ENCODE data around the gene LRP8.

LRP8 gene

GRCh38 chr1:53305650-53306049 lies 22.2 kb downstream of the LRP8 start:
- DNase-seq (ENCODE audit: low read depth, low spot score): no peak

DNA sequence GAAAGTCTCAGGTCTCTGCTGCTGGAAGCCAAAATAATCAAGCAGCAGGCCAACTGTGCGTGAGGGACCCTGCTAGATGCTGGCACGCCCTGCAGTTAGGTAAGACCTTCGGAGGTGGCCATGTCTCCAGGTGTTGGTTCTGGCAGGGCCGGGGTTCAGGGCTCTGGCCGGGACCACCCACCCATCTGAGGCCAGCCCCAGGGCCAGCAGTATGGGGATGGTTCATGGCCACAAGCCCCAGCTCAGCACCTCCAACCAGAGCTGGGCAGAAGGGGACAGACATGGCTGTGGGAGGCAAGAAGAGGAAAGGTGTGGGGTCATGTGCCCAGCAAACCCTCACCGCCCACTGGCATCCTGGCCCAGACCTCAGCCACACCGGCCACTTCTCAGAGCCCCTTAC lies 23.3 kb downstream of the LRP8 start:
- DNase-seq (ENCODE audit: low read depth, low spot score): no peak

- no peak for DNase-seq (ENCODE audit: low read depth, low spot score)
Measured at GRCh38 chr1:53303726-53304515, 23.9 kb downstream of the LRP8 start.

DNA sequence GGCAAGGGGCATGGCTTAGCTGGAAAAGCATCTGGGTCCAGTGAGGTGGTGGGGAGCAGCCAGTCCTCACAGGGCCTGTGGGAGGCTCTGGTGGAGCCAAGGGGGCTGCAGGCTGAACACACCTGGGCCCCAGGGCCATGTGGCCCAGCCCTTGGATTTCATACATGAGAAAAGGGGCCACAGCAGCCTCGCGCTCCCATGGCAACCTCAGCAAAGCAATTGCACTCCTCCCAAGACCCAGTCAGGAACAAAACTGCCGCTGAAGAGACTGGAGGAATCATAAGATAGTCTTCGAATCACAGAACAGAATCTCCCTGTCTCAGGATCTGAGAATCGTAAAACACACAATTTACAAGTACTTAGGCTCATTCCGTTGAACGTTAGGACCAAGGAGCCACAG lies 24.6 kb downstream of the LRP8 start:
- no peak for DNase-seq (ENCODE audit: low read depth, low spot score)

DNA sequence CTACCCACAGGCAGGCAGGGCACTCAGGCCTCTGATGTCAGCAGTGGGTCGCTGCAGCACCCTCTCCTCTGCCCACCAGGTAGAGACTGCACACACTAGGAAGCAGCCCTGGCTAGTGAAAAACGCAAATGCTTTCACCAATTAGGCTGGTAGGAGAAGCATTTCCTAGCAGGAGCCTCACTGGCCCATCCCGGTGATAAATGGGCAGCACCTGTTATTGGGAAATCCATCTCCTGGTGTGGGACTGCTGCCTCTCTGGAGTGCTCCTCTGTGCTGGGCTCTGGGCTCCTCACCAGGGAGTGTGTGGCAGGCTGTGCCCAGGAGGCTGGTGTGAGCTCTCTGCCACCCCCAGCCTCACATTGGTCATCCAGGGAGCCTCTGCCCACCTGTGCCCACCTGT lies 28.6 kb downstream of the LRP8 start:
- no peak for DNase-seq (ENCODE audit: low read depth, low spot score)

DNA sequence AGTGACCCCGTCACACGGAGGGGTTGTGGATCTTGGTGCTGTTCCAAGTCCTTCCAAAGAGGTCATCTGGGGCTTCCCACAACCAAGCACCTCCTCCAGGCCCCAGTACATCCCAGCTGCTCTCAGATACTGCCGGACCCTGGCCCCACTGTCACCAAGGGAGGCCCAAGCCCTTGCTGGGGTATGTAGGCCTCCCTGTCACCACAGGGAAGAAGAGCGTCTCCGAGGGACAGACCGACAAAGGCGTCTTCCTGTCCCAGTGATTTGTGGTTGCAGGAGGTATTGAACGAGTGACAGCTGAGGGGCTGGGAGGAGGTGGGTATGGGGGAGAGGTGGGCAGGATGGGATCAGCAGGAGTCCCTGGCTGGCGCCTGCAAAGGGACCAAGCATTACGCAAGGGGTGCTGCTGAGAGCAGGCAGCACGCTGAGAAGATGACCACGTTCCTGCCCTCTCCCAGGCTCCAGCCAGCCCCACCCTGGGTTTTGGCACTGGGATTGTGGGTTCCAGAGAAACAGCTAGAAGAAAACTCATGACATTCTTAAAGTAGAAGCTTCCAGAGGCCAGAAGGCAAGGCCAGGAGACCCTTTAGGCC lies 29.7 kb downstream of the LRP8 start:
- DNase-seq (ENCODE audit: low read depth, low spot score): no peak

GRCh38 chr1:53297195-53297594 lies 30.7 kb downstream of the LRP8 start:
- DNase-seq (ENCODE audit: low read depth, low spot score): no peak

DNA sequence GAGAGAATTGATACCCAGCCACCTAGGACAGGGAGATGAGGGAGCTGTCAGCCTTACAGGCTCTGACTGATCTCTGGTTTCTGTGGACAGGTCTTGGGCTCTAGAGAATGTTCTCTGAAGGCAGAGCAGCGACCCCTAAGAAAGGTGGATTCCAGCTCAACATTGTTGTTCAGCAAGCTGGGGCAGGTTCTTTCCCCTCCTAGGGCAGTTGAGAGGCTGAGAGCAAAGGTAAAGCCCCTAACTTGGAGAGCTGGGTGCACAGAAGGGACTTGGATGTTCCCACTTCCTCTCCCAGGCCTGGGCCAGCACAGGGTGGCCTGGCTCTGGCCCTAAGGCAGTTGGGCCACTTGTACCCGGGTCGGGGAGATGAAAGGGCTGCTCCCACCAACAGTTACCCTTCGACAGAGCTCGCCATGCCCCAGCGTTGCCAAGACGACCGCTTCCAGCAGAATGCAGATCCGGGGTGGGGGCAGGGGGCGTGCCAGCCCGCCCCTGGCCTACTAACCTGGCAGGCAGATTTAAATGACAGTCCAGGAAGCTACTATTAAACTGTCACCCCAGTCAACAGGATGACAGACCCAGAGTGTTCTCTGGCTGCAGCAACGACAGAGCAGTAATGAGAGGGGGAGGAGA lies 31.6 kb downstream of the LRP8 start:
- DNase-seq (ENCODE audit: low read depth, low spot score): no peak

DNA sequence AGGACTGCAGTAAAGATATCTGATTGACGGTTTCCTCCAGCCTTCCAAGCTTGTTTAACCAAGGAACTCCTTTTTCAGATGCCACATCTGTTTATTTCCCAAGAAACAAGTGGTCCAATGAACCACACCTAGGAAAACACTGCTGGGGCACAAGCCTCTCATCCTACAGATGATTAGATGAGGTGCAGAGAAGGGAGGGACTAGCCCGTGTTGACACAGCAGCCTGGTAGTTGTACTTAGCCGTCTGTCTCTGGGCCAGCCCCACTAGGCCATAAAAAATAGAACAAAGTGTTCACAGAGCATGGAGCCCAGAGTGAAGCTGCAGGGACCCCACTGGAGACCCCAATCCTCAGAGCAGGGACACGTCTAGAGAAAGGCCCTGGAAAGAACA lies 32.1 kb downstream of the LRP8 start:
- DNase-seq (ENCODE audit: low read depth, low spot score): no peak

DNA sequence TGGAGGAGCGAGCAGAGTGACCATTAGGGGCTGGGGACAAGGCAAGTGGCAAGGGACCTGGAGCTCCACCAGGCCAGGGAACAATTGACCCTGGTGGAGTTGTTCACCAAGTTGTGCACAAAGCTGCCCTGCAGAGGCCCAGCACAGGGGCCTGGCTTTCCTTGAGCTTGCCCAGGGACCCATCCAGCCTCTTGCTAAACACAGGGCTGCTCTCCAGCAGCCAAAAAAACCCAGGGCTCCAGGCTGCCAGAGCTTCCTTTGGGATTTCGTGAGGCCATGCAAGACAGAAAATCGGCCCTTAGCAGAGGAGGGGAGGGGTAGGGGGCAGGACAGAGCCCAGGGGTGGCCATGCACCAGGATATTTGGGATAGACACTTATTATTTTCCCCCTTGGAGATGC lies 32.6 kb downstream of the LRP8 start:
- DNase-seq (ENCODE audit: low read depth, low spot score): no peak

DNA sequence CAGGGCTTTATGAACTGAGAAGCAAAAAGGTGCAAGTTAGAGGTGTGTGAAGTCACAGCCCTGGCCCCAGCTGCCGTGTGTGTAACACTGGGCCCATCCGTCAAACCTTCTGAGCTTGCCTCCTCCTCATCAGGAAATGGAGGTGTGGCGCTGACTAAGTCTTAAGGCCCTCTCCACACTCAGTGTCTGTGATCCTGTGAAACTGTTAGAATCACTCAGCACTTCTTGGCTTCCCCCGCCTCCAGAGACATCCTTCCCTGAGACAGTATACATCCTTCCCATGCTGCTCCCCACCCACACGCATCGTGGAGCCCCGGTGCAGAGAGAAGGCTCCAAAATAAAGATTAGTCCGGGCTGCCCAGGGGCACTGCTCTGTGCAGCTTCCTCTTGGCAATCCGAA lies 33.3 kb downstream of the LRP8 start:
- DNase-seq (ENCODE audit: low read depth, low spot score): peak; percentile 31

DNA sequence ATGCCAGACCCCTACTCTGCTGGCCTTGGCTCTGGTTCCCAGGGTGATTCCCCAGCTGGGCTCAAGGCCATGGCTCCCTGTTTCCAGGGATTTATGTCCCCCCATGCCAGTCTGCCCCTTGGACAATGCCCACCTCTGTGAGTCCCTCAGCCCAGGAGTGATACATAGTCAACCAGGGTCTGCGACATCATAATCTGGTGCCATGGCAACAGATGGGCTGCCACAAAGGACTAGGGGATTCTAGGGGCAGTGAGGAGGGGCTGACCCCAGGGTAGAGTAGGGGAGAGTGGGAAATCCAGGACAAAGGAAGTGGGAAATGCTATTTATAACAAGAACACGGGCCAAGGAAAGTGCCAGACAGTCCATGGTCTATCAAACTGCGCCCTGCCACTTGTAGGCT lies 33.8 kb downstream of the LRP8 start:
- no peak for DNase-seq (ENCODE audit: low read depth, low spot score)

DNA sequence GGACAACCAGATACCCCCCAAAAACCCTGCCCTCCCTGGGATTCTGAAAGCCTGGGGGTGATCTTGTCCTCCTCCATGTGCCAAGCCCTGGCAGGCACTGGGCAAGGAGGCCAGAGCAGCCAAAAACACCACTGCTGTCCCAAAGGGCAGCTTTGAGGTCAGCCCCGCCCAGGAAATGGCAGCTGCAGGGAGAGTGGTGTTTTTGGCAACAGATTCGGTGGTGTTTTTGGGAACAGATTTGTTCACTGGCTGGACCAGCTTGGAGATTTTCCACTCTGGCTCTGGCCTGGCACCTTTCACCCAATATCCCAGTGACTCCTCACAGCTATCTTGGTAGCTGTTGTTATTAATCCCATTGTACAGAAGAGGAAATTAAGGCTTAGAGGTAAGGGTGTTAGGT lies 34.7 kb downstream of the LRP8 start:
- DNase-seq (ENCODE audit: low read depth, low spot score): no peak

GRCh38 chr1:53292690-53293089 lies 35.2 kb downstream of the LRP8 start:
- no peak for DNase-seq (ENCODE audit: low read depth, low spot score)

GRCh38 chr1:53291574-53291973 lies 36.3 kb downstream of the LRP8 start:
- no peak for DNase-seq (ENCODE audit: low read depth, low spot score)

- no peak for DNase-seq (ENCODE audit: low read depth, low spot score)
Measured at GRCh38 chr1:53288790-53289429, 39.0 kb downstream of the LRP8 start.

DNA sequence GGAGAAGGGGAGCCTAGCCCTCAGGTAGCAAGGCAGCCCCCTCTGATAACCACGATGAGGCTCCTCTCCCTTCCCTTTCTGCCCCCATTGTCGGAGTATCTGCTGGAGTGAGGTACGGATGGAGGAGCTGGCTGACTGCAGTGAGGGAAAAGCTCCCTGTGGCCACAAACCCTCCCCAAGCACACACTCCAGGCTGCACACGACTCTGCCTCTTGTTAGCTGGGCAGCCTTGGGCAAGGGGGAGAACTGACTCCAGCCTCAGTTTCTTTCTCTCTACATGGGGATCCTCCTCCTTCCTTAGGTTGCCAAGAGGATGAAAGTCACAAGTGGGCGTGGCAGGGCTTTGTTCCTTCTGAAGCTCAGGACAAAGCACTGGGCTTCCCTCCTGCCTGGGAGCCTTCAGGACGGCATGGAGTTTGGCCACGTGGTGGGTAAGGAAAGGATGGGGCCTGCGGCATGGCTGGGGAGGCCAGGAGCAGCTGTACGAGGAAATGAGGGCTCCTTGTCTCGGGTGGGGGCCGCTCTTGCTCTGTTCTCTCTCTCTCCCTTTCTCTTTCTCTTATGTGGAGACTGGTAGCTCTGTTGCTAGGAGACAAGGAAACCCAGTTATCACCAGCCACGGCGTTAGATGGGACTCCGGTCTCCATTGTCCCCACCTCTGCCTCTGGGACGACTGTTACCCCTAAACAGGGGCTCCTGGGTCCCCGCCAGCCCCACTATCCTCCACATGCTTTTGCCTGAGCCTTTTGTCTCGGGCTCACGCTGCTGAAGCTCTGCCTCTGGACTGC lies 39.7 kb downstream of the LRP8 start:
- no peak for DNase-seq (ENCODE audit: low read depth, low spot score)

DNA sequence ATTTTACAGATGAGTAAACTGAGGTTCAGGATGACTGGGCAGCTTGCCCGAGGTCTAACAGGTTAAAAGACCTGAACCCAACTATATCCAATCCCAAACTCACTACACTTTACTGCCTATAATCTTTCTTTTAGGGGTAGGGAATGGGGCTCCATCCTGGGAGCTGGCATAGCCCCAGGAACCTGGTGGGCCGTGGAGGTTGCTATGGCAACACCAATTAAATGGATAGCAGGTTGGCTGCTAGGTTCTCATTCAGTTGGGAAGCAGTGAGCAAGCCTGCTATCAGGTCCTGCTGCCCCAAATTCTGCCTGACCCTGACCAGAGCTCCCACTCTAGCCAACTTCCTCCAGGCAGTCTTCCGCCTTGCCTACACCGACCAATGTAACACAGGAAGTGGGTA lies 40.9 kb downstream of the LRP8 start:
- no peak for DNase-seq (ENCODE audit: low read depth, low spot score)

DNA sequence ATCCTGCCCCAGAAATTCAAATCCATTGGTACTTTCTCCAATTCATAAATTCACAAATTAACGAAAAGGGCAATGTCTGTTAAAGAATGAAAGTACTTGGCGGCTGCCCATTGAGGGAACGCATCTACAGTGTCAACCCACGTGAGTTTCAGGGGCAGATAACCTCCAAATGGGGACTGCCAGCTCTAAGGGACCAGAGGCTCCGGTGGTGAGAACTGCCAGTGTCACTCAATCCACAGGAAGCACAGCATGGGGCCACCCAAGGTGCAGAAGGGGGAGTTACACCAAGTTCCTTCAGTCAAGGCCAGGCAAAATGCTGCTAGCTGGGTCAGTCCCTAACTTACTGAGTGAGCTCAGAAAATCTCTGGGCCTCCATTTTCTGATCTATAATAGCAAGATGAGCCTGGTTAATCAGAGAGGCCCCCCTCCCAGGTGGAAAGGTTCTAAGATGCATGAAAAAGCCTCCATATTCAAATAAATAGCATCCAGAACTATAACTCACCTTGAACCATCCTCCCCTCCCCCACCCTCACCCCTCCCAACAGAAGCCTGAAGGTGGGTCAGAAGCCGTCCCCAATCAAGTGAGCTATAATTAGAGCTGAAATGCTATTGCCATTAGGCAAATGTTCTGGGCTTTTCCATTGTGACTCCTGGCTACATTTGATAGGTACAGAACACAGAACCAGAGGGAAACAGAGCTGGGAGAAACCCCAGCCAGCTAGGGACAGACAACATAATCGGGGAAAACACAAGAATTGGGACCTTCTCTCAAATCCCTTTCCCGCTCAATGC lies 41.7 kb downstream of the LRP8 start:
- DNase-seq (ENCODE audit: low read depth, low spot score): no peak

DNA sequence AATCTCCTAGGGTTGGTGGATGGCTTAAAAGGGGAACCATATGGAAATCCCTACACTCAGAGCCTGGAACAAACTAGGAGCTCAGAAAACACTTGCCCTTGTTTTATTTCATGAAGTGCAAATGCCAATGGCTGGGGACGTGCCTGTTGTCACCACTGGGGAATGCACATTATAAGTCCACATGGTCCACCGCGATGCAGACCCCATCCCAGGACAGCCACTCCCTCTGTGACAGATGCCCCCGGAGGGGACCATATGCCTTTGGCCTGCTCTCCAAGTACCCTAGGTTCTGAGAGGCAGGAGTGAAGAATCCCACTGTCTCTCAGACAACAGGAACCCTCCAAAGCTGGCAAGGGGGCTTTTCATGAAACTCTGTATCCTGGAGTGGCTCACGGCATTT lies 42.3 kb downstream of the LRP8 start:
- no peak for DNase-seq (ENCODE audit: low read depth, low spot score)

Measured in activated CD4-positive, CD25-positive, alpha-beta regulatory T cell treated with anti-CD3 and anti-CD28 coated beads, Interleukin-2, amount 50 U/mL, for 16 hours (primary cell).